ENCODE results near the gene FBXO10.

- TF ChIP-seq BRCA1 (IDR thresholded peaks at IDR 0.05; ENCODE audit: low read depth, low read length): no peak
- TF ChIP-seq SIRT6 (IDR thresholded peaks at IDR 0.05; ENCODE audit: low read length): no peak
- TF ChIP-seq RAD21 (IDR thresholded peaks at IDR 0.05 in 1 of 2, conservative IDR thresholded peaks at IDR 0.05 in 1 of 2; ENCODE audit: low read depth in 2 of 2, low read length in 2 of 2): no peak; a peak in 1 of 4 replicates
- TF ChIP-seq, protein P1, sequence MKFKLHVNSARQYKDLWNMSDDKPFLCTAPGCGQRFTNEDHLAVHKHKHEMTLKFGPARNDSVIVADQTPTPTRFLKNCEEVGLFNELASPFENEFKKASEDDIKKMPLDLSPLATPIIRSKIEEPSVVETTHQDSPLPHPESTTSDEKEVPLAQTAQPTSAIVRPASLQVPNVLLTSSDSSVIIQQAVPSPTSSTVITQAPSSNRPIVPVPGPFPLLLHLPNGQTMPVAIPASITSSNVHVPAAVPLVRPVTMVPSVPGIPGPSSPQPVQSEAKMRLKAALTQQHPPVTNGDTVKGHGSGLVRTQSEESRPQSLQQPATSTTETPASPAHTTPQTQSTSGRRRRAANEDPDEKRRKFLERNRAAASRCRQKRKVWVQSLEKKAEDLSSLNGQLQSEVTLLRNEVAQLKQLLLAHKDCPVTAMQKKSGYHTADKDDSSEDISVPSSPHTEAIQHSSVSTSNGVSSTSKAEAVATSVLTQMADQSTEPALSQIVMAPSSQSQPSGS (IDR thresholded peaks at IDR 0.05; ENCODE audit: low read length): no peak
- no peak for TF ChIP-seq POLR2A (IDR thresholded peaks at IDR 0.05; ENCODE audit: control extremely low read depth in 1 of 2, low read depth in 2 of 2, low read length in 2 of 2)
- TF ChIP-seq, protein P2, sequence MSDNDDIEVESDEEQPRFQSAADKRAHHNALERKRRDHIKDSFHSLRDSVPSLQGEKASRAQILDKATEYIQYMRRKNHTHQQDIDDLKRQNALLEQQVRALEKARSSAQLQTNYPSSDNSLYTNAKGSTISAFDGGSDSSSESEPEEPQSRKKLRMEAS (IDR thresholded peaks at IDR 0.05): no peak
These were observed 95.4 kb downstream of the FBXO10 start for GRCh38 chr9:37480759-37481158.
